GM15510 (cell line): Measurements from ENCODE around the gene CATSPER1.
A peak's percentile ranks its signal among the peaks of the same experiment; 100 is the strongest.

Experiments
- POLR2A ChIP-seq: IDR thresholded peaks from 3 replicates; pipeline ENCODE4 v1.6.1; 2011; ENCODE audit warnings: borderline replicate concordance; ENCODE audit not compliant: insufficient read length; ENCODE audit errors: extremely low read depth

The CATSPER1 gene

GRCh38 chr11:66062408-66062807, 36.1 kb upstream of the CATSPER1 start:
- TF ChIP-seq POLR2A: no peak

- TF ChIP-seq POLR2A: no peak
These were observed 35.0 kb upstream of the CATSPER1 start for GRCh38 chr11:66061268-66061667.

GRCh38 chr11:66059966-66060680, 33.8 kb upstream of the CATSPER1 start:
- TF ChIP-seq POLR2A: no peak

- no peak for TF ChIP-seq POLR2A
These were observed 30.2 kb upstream of the CATSPER1 start for GRCh38 chr11:66056501-66056900.

- no peak for TF ChIP-seq POLR2A
These were observed 28.7 kb upstream of the CATSPER1 start for GRCh38 chr11:66055021-66055420.

- no peak for TF ChIP-seq POLR2A
These were observed 26.3 kb upstream of the CATSPER1 start for GRCh38 chr11:66052664-66052982.

GRCh38 chr11:66051766-66052663, 25.7 kb upstream of the CATSPER1 start, which contains the start of gene SF3B2:
Gene SF3B2, plus strand, starts transcription at chr11:66052364. Its CDS starts 21 bp downstream, at chr11:66052385.
- TF ChIP-seq POLR2A: peak; percentile 61

GRCh38 chr11:66051371-66051765, 25.1 kb upstream of the CATSPER1 start:
- TF ChIP-seq POLR2A: no peak

- no peak for TF ChIP-seq POLR2A
These were observed 24.4 kb upstream of the CATSPER1 start for GRCh38 chr11:66050581-66051231.

GRCh38 chr11:66048547-66049323, 22.5 kb upstream of the CATSPER1 start, which contains the start of gene GAL3ST3:
Gene GAL3ST3, minus strand, starts transcription at chr11:66049161. Its CDS starts 3,746 bp downstream, at chr11:66045415.
- TF ChIP-seq POLR2A: no peak

GRCh38 chr11:66047541-66048365, 21.5 kb upstream of the CATSPER1 start:
- TF ChIP-seq POLR2A: no peak

- no peak for TF ChIP-seq POLR2A
These were observed 20.6 kb upstream of the CATSPER1 start for GRCh38 chr11:66046901-66047300.

GRCh38 chr11:66045177-66045639, 18.9 kb upstream of the CATSPER1 start:
- TF ChIP-seq POLR2A: no peak
